NCI-H748 (cell line): ENCODE data around the gene CWC25.
A peak's percentile ranks its signal among the peaks of the same experiment; 100 is the strongest.
"Not testable (repeated sequence)": the region's sequence is repeated elsewhere in the genome, so short reads cannot be mapped to it uniquely, and the experiment has no call there.

Experiments
- DNase-seq: peaks from one replicate; lab custom pipeline; 2025; ENCODE audit not compliant: unreplicated experiment; lab: John Stamatoyannopoulos, UW

CWC25 gene

GRCh38 chr17:38790148-38790707, 34.9 kb downstream of the CWC25 start:
- DNase-seq = not testable (repeated sequence)

- DNase-seq = no peak
These were observed 35.9 kb downstream of the CWC25 start for GRCh38 chr17:38789185-38789584.

- DNase-seq = not testable (repeated sequence)
These were observed 37.1 kb downstream of the CWC25 start for GRCh38 chr17:38787999-38788398.

DNA sequence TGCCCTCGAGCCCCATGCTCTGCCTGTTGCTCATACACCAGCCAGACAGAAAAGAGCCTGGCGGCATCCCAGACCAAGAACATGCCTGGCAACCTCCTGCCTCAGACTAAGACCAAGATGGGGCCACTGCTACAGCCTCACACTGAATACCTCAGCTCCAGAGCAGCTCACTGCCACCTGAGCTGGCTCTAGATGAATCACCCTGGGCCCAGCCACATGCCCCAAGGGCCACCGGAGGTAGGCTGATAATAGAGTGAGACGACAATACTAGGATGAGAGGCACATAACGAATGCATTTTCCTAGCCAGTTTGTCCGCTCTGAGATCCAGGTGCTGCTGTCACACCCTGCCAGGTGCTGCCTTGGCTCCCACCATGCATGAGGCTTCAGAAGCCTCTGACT, 38.7 kb downstream of the CWC25 start:
- no peak for DNase-seq

DNA sequence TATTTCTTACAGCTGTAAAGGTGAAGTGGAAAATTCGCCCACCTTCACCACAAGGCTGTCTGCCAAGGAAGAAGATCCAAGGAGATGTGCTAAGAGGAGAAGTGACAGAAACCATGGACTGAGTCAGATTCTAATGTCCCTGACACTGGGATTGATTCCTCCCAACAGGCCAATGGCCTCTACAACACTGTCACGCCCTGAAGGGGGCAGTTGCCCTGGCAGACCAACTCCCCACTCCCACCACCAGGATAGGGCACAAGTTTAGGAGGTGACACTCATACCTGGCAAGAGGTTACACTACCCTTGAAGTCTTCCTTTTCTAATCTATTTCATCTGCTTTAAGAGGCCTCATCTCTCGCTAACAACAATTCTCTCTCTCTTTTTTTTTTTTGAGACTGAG, 41.9 kb downstream of the CWC25 start:
- no peak for DNase-seq

- no peak for DNase-seq
These were observed 45.0 kb downstream of the CWC25 start for GRCh38 chr17:38779965-38780752.

GRCh38 chr17:38777641-38778250, 47.4 kb downstream of the CWC25 start:
- DNase-seq = no peak

DNA sequence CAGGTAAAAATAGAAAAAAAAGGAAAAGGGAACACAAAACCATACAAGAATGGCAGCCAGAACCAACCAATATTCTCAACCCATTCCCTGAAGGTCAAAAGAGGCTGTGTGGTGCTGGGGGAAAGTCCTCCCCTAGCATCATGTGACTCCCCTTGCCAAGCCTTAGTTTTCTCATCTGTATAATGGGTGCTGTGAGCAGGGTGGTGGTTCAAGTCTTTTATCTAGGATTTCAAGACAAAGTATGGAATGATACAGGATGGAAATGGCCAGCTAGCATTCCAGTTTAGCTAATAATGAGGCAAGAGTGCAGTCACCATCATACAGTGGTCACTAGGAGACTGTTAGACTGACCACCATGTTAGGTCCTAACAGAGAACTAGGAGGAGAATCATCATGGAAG, 51.9 kb downstream of the CWC25 start:
- no peak for DNase-seq

DNA sequence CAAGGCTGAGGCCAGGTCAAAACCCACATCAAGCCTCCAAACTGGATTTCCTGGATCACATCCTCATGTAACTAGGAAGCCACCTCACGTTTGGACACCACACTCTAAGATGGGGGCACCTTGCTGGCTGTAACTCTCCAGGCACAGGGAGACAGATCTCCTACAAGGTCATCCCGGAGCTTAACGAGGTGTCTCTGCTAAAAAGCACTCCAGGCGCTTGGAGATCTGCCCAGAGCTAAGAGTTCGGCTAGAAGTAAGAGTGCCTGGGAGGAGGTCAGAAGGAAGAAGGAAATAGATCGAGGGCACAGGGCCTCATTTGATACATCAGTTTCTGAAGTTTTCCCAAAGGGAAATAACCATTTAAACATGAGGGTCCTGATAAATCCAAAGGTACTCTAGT, 56.7 kb downstream of the CWC25 start:
- DNase-seq = no peak

GRCh38 chr17:38766341-38766740, 58.8 kb downstream of the CWC25 start:
- DNase-seq = no peak

- no peak for DNase-seq
These were observed 62.9 kb downstream of the CWC25 start for GRCh38 chr17:38762231-38762630.

DNA sequence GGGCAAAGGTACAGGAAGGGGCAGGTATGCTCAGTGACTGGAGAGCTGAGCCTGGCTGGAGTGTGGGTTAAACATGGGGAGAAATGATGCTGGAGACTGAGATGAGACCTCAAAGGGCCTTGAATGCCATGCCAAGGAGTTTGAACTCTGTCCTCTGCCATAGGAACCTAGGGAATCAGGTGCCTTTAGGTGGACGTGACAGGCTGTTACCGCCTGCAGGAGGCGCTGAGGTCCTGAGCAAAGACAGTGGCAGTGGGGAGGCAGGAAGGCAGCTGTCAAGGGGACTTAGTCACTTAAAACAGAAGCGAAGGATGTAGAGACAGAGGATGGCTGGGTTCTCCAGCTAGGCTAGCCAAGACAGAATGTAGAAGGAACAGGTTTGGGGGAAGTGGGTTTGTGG, 63.5 kb downstream of the CWC25 start:
- peak; percentile 38 for DNase-seq

- DNase-seq = no peak
These were observed 72.0 kb downstream of the CWC25 start for GRCh38 chr17:38753071-38753506.

GRCh38 chr17:38752308-38753070, 72.6 kb downstream of the CWC25 start, which contains the start of gene PSMB3:
Gene PSMB3 (plus strand): TSS chr17:38752741. CDS start chr17:38752827, 86 bp downstream.
- DNase-seq = peak; percentile 99

- peak; percentile 87 for DNase-seq
These were observed 73.3 kb downstream of the CWC25 start for GRCh38 chr17:38751808-38752307.

GRCh38 chr17:38751144-38751807, 73.8 kb downstream of the CWC25 start:
- peak; percentile 67 for DNase-seq
